ENCODE measurements around the gene KIAA0040.

Gene KIAA0040

GRCh38 chr1:175169286-175170018, 23.1 kb downstream of the KIAA0040 start:
- no peak for DNase-seq

GRCh38 chr1:175168782-175169181, 23.8 kb downstream of the KIAA0040 start:
- no peak for DNase-seq

- no peak for DNase-seq
Measured at GRCh38 chr1:175167861-175168260, 24.7 kb downstream of the KIAA0040 start.

- no peak for DNase-seq
Measured at GRCh38 chr1:175166746-175167145, 25.8 kb downstream of the KIAA0040 start.

- DNase-seq = no peak
Measured at GRCh38 chr1:175164751-175165150, 27.8 kb downstream of the KIAA0040 start.

- no peak for DNase-seq
Measured at GRCh38 chr1:175163702-175164101, 28.9 kb downstream of the KIAA0040 start.

- no peak for DNase-seq
Measured at GRCh38 chr1:175162955-175163354, 29.6 kb downstream of the KIAA0040 start.

- DNase-seq = no peak
Measured at GRCh38 chr1:175158170-175158591, 34.4 kb downstream of the KIAA0040 start.

GRCh38 chr1:175157200-175157599, 35.4 kb downstream of the KIAA0040 start:
- no peak for DNase-seq

- DNase-seq = no peak
Measured at GRCh38 chr1:175155936-175156335, 36.6 kb downstream of the KIAA0040 start.

- DNase-seq = no peak
Measured at GRCh38 chr1:175155473-175155856, 37.1 kb downstream of the KIAA0040 start.

GRCh38 chr1:175154629-175155472, 37.7 kb downstream of the KIAA0040 start:
- peak; percentile 42 for DNase-seq

GRCh38 chr1:175152006-175152652, 40.4 kb downstream of the KIAA0040 start:
- peak; percentile 52 for DNase-seq

GRCh38 chr1:175150596-175151319, 41.8 kb downstream of the KIAA0040 start:
- no peak for DNase-seq

GRCh38 chr1:175148068-175148467, 44.5 kb downstream of the KIAA0040 start:
- DNase-seq = no peak

- DNase-seq = no peak
Measured at GRCh38 chr1:175147569-175147968, 45.0 kb downstream of the KIAA0040 start.

GRCh38 chr1:175146529-175147213, 45.9 kb downstream of the KIAA0040 start:
- peak; percentile 71 for DNase-seq

- DNase-seq = no peak
Measured at GRCh38 chr1:175145899-175146528, 46.6 kb downstream of the KIAA0040 start.

- no peak for DNase-seq
Measured at GRCh38 chr1:175138579-175138978, 54.0 kb downstream of the KIAA0040 start.

GRCh38 chr1:175137369-175137768, 55.2 kb downstream of the KIAA0040 start:
- no peak for DNase-seq

- no peak for DNase-seq
Measured at GRCh38 chr1:175136246-175136645, 56.3 kb downstream of the KIAA0040 start.

GRCh38 chr1:175134500-175134899, 58.1 kb downstream of the KIAA0040 start:
- DNase-seq = no peak
